Activated CD8-positive, alpha-beta memory T cell treated with anti-CD3 and anti-CD28 coated beads for 4 hours (primary cell): ENCODE results near the gene DTX4.

Experiments used
- DNase-seq, 2 donors: peaks; one replicate each; pipeline ENCODE4 v3.0.0-alpha.2; 2020; ENCODE audit warnings: low read depth in 2 of 2

The DTX4 gene

DNA sequence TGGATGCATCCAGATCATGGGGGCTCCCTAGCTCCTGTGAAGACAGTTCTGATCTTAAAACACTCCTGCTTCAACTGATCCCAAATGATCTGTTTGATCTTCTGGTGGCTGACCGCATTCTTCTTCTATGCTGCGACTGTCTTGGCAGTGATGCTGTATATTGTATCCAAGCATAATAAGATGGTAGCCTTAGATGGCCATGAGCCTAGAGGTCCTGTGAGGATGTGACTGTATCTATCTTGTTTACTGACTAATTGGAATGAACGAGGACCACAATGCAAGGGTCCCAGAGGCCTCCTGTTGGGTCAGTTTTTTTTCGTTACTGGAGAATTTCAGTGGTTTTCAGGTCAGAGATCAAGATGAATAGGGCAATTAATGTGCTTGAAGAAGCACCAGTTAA is 47.9 kb downstream of the DTX4 start:
- DNase-seq = no peak

DNA sequence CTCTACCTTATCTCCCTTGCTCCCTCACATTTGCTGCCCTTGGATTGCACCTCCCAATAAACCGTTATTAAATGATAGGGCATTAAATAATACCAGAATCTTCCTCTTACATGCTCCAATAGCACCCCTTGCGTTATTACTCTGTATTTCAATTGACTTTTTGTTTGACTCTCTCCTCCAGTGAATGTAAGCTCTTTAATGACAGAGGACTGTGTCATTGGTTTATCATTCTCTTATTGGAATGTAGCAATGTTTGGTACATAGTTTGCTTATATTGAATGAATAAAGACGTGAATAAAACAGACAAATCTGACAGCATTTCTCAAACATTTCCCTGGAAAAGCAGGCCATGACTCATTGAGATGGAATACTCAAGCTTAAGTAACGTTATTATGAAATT is 49.5 kb downstream of the DTX4 start:
- DNase-seq = no peak

DNA sequence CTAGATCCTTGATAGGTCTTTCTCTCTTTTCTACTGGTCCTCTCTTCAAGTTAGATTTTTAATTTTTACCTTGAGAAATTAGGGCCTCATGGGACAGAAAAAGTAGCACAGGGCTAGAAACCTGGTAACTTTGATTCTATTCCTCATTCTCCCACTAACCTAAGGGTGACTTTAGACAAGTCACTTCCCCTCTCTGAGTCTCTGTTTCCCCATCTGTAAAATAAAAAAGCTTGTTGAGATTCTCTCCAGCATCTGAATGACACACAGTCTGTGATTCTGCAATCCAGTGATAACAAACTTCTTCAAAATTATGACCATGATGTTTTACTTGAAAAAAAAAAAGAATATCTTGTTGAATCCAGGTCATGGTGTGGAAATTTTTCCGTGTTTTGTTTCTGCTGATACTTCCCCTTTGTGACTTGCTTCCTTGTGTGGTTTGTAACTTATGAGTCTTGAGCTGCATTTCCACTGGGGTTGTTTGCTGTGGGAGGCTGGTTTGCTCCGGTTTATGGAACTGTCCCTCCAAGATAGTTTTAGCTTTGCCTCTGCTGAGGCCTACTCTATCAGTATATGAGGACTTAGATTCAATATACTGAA is 50.6 kb downstream of the DTX4 start:
- DNase-seq = no peak

DNA sequence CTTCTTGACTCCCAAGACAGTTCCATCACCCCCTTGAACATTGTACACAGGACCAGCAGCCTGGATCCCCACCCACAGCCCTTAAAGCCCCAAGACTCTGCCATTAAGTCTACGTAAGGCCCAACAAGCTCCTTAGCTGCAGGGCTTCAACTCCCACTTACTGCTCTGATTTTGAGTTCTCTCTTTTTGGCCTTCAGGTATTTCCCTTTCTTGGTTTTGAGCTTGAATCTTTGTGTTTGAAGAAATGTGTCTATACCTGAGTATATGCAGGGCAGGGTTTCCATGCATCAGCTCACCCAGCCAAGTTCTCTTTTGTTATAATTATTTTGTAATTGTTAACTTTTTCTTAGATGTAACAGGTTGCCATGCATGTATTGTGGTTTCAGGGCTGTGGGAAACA is 51.2 kb downstream of the DTX4 start:
- no peak for DNase-seq

DNA sequence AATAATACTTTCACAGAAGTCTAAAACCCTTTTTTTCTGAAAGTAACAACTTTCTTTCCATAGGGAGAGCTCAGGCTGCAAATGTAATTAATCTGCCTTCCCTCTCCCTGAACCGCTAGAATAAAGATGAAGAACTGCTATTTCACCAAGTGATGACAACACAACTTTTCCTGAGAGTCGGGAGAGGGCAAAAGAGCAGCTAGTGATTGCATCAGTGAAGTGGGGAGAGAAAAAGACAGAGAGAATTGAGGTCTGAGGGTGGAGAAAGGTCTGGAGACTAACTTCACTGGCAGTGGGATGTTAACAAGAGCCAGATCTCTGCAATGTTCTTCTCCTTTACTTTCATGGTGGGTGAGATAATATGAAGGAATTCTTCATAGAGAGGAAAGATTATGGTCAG is 51.7 kb downstream of the DTX4 start:
- no peak for DNase-seq

DNA sequence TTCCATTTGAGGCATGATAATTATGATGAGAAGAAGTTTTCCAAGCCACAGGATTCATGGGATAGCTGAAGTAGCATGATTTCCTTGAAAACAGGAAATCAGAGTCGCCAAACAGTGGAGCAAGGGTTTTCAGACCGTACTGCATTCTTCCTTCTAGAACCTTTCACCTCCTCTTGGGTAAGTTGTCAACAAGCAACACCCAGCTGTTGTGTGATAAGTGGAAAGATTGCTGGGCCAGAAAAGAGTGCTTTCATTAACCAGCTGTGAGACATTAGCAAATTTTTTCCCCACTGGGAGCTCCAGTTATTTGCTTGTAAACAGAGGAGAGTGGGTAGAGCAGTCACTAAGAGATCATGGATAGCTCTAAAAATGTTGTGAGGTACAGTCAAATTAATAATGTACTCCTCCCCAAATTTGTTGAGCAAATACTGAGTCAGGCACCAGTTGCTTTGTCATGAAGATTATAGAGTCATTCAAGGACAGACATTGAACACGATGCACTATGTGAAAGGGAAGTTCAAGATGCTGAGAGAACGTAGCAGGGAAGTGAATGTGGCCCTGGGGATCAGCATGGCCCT is 52.5 kb downstream of the DTX4 start:
- DNase-seq = no peak

DNA sequence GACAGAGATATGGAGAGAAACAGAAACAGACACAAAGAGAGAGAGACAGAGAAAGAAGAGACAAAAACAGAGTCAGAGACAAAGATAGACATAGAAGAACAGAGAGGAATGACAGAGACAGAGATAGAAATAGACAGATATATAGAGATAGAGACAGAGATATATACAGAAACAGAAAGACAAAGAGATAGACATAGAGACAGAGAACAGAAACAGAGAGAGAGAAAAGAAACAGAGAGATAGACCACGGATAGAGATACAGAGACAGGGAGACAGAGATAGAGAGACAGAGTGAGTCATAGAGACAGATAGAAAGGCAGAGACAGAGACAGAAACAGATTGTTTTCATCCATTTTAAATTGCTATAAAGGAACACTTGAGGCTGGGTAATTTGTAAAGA is 53.1 kb downstream of the DTX4 start:
- DNase-seq = no peak

DNA sequence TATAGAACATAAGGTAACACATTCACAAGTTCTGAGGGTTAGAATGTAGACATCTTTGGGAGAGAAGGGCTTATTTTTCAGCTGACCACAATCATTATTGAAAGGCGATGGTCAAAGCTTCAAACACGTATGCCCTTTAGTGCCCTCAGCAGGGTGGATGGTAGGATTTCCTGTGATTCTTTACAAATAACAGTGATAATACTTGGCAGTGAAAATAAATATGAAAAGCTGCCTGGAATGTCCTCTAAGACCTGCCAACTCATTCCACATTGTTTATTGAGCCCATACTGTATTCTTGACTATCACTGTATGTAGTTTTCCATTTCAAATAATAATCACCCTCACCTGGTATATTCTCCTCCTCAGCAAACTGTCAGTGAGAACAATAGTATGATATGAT is 54.5 kb downstream of the DTX4 start:
- DNase-seq = no peak

DNA sequence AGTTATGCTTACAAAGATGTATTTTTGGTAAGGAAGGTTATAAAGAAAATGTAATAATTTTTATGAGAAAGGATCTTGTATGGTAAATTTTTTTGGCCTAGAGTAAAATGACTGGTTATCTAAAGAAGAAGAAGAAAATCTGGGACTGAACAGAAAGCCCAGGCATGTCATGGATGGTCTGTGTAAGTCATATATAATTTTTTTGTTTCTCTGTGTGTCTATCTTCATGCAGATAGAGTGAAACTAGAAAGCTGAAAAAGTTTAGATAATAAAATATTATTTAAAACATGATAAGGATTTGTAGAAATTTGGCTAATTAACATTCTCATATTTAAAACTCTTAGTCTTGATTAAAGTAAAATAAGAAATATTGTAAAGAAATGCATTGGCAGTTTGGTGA is 68.4 kb downstream of the DTX4 start:
- no peak for DNase-seq

DNA sequence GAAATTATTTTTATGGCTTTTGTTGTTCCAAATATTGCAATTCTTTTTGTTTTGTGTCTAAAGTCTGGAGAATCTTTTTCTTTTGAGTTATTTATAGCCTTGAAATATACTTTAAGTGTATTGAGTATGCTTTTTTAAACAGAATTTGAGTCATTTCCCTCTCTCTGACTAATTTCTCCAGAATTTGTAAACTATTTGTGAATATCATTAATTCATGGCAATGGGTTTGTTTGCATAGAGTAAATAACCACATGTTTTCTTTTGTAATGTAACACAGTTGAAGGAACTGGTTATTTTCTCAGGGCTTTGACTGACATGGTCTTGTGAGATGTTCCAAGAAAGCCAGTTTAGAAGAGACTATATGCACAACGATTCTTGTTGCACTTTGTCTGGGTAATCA is 71.7 kb downstream of the DTX4 start:
- DNase-seq = no peak

DNA sequence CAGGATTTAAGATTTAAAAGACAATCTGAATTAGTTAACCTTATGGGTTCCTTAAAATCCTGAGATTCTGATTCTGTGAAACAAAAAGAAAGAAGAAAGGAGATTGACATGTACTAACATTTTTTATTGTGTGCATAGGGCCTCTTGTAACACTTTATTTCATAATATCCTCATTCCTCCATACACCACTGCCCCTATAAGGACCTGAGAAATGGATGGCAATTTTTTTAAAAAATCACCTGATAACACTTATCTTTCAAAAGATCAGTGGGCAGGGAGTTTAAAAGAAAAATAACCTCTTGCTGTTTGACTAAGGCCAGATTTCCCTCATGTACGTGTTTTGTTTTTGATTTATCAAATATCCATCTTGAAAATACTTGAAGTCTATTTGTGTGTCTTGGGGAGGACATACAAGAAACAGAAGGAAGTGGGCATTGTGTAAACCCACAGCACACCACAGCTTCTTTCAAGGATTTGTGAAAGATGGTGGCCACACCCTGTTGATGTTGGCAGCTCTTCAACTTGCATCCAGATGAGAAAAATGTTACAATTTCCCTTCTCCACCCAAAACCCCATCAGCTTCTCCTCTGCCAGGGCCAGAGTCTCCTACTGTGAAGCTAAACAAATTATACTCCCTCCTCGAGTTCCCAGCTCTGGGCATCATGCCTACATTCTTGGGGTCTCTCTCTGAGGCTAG is 75.7 kb downstream of the DTX4 start:
- DNase-seq = no peak

DNA sequence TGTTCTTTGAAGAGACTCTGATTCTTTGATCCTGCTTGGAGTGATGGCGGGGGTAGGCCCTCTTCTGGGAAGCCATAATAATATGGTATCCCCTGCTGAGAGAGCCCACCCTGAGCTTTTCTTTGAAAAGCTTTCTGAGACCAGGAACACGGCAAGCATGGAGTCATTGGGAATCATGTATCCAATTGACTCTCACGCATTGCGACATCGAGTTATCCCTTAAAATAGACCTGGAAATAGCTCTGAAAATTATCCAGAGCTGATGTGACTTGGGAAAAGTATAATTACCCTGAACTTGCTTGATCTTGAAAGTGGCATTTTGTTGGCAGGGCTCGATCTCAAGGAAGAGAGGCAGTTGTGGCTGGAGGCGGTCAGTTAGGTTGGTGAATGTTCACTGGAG is 77.6 kb downstream of the DTX4 start:
- DNase-seq = no peak

DNA sequence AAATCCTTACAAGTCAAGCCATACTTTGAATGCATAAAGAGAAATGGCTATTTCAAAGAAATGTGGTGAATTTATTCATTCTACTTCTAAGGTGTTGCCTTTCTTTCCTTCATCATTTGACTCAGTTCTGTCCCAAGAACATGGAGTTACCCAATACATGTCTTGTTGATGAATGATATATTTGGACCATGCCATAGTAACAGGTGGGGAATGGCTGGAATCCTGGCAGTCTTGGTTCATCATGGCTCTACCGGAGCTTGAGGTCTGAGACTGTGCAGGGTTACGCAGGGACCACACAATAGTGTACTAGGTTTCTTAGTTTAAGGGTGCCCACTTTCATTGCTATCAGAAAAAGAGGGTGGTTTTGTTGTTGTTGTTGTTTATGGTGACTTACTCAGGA is 81.1 kb downstream of the DTX4 start:
- no peak for DNase-seq

DNA sequence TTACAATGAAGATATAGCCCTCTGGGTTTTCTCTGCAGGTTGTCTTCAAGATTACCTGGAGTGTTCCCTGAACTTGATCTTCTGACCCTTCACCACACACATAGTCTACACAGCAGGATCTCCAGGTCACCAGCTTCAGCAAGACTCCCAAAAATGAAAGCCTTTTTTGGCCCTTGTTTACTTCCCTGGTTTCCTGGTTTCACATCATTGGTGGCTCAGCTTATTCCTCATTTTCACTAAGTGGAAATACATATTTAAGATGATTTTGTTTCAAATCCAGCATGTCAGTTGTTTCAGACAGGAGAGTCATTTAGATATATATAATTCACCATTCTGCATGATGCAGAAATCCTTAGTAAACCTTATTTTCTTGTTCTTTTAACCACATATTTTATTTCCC is 82.4 kb downstream of the DTX4 start:
- no peak for DNase-seq

DNA sequence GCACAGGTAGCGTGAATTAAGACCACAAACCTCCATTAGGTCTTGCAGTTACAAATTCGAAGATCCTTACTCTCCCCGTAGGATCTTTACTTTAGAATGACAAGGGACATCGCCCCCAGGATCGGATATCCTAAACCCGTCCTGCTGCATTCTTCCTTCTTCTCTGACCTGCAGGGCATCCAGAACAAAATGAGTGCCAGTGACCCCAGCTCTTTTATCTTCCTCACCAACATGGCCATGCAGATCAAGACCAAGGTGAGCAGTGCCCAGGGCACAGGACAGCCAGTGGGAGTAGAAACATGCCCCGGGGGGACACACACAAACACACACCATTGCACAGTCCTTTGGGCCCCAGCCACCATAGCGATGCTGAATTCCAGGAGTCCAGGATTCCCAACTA is 83.3 kb downstream of the DTX4 start:
- DNase-seq = no peak
